Neuronal stem cell (in vitro differentiated cells): Measurements from ENCODE around the gene CCT6A.

Experiments
- DNase-seq: peaks from one replicate; pipeline ENCODE4 v3.0.0-alpha.2; 2013; ENCODE audit warnings: low spot score
- H2AFZ ChIP-seq: one replicate; pipeline ENCODE4 v1.6.1; 2013; ENCODE audit warnings: mild to moderate bottlenecking, low read length, inconsistent platforms
- H2AK5ac ChIP-seq: 2 replicates; pipeline ENCODE4 v1.6.1; 2013; ENCODE audit warnings: low read depth, mild to moderate bottlenecking, inconsistent platforms, low read length, moderate library complexity, mixed read lengths
- H2BK120ac ChIP-seq: 2 replicates; pipeline ENCODE4 v1.6.1; 2013; ENCODE audit warnings: low read depth, mild to moderate bottlenecking, inconsistent platforms, low read length, moderate library complexity, mixed read lengths
- H2BK12ac ChIP-seq: one replicate; pipeline ENCODE4 v1.6.1; 2013; ENCODE audit warnings: low read length, inconsistent platforms
- H2BK15ac ChIP-seq: 2 replicates; pipeline ENCODE4 v1.6.1; 2013; ENCODE audit warnings: mild to moderate bottlenecking, low read length, inconsistent platforms, mixed read lengths
- H2BK5ac ChIP-seq: one replicate; pipeline ENCODE4 v1.6.1; 2013; ENCODE audit warnings: inconsistent platforms, mild to moderate bottlenecking, low read length, moderate library complexity
- H3K14ac ChIP-seq: one replicate; pipeline ENCODE4 v1.6.1; 2013; ENCODE audit warnings: low read length, inconsistent platforms
- H3K18ac ChIP-seq: 2 replicates; pipeline ENCODE4 v1.6.1; 2013; ENCODE audit warnings: low read length, inconsistent platforms
- H3K23ac ChIP-seq: 2 replicates; pipeline ENCODE4 v1.6.1; 2013; ENCODE audit warnings: low read depth, mild to moderate bottlenecking, mixed read lengths, low read length, inconsistent platforms; ENCODE audit not compliant: poor library complexity
- H3K27ac ChIP-seq: replicated peaks from 3 replicates; pipeline ENCODE4 v1.5.1; 2013; ENCODE audit warnings: low read length, inconsistent platforms
- H3K27me3 ChIP-seq, 3 experiments: 2 replicates each; pipeline ENCODE4 v1.6.1; 2013; ENCODE audit warnings: low read length in 3 of 3, mild to moderate bottlenecking in 2 of 3, inconsistent platforms in 1 of 3, low read depth in 1 of 3, mixed read lengths in 1 of 3, moderate library complexity in 1 of 3; ENCODE audit not compliant: control insufficient read depth in 3 of 3, insufficient read depth in 3 of 3
- H3K36me3 ChIP-seq, 2 donors: replicated peaks in 1 of 2; 2 replicates each; pipeline ENCODE4 v1.6.1; 2013; ENCODE audit warnings: low read length in 2 of 2; ENCODE audit not compliant: control insufficient read depth in 2 of 2, insufficient read depth in 2 of 2
- H3K4ac ChIP-seq: 2 replicates; pipeline ENCODE4 v1.6.1; 2013; ENCODE audit warnings: inconsistent platforms, mild to moderate bottlenecking, low read length, moderate library complexity
- H3K4me1 ChIP-seq, 2 donors: 1 replicate in 1 of 2; 2 replicates in 1 of 2; pipeline ENCODE4 v1.6.1; 2013; ENCODE audit warnings: low read length in 2 of 2, low read depth in 1 of 2; ENCODE audit not compliant: control insufficient read depth in 2 of 2, insufficient read depth in 1 of 2
- H3K4me2 ChIP-seq: one replicate; pipeline ENCODE4 v1.6.1; 2013; ENCODE audit warnings: mild to moderate bottlenecking, low read length, inconsistent platforms; ENCODE audit not compliant: insufficient read depth, poor library complexity, severe bottlenecking
- H3K4me3 ChIP-seq, 2 donors: 2 replicates each; pipeline ENCODE4 v1.5.1; 2013; ENCODE audit warnings: low read length in 2 of 2, mild to moderate bottlenecking in 2 of 2, inconsistent platforms in 1 of 2, moderate library complexity in 1 of 2
- H3K79me1 ChIP-seq: one replicate; pipeline ENCODE4 v1.6.1; 2013; ENCODE audit warnings: low read depth, mild to moderate bottlenecking, inconsistent platforms, low read length, moderate library complexity
- H3K9ac ChIP-seq: one replicate; pipeline ENCODE4 v1.6.1; 2013; ENCODE audit warnings: mild to moderate bottlenecking, low read depth, low read length, inconsistent platforms; ENCODE audit not compliant: poor library complexity
- H3K9me3 ChIP-seq, 2 donors: replicated peaks in 1 of 2; 2 replicates each; pipeline versions ENCODE3 to v1.6.1; 2013; ENCODE audit warnings: low read length in 2 of 2, mild to moderate bottlenecking in 2 of 2, inconsistent platforms in 1 of 2, low read depth in 1 of 2, mixed read lengths in 1 of 2, moderate library complexity in 1 of 2; ENCODE audit not compliant: control insufficient read depth in 2 of 2, insufficient read depth in 1 of 2
- H4K8ac ChIP-seq: one replicate; pipeline ENCODE4 v1.6.1; 2013; ENCODE audit warnings: low read depth, mild to moderate bottlenecking, inconsistent platforms, low read length, moderate library complexity
- H4K91ac ChIP-seq: one replicate; pipeline ENCODE4 v1.6.1; 2013; ENCODE audit warnings: low read length, low read depth, mild to moderate bottlenecking, inconsistent platforms; ENCODE audit not compliant: poor library complexity
- WGBS, 2 donors: extraction: QIAGEN DNeasy Blood & Tissue Kit; methylation state at CpG; one replicate each; pipeline ENCODE4 v1.1.7; 2013; ENCODE audit warnings: missing lambda C conversion rate in 2 of 2, mixed read lengths in 1 of 2; ENCODE audit not compliant: insufficient read length in 2 of 2, insufficient replicate concordance in 1 of 2; ENCODE audit errors: extremely low coverage in 2 of 2; 5-methylcytosine and 5-hydroxymethylcytosine counted together

Gene CCT6A

GRCh38 chr7:56074371-56074791 lies 22.8 kb downstream of the CCT6A start:
- Histone ChIP-seq H3K79me1 (peaks cover 2% of the 10 kb centered on the region), H3K4me2 (no peak overlapping the region), H2AFZ (peak overlapping the region; percentile 75), H3K9ac (no peak overlapping the region), H4K91ac (no peak overlapping the region), H3K18ac (peak overlapping the region; percentile 55), H3K23ac (no peak overlapping the region), H3K14ac (no peak overlapping the region), H3K36me3 (peaks cover 23 to 51% of the 10 kb centered on the region in 2 donors), H3K9me3 (no peaks in the 10 kb centered on the region), H2BK12ac (no peak overlapping the region), H3K4ac (no peak overlapping the region), H2BK5ac (no peak overlapping the region), H4K8ac (no peak overlapping the region), H2BK120ac (no peak overlapping the region), H3K4me1 (no peaks in the 10 kb centered on the region), H2AK5ac (no peak overlapping the region), H3K27me3 (no peaks in the 10 kb centered on the region), H3K27ac (no peak overlapping the region), H3K4me3 (no peak overlapping the region), H2BK15ac (no peak overlapping the region)
- WGBS, 2 donors = no CpG with 5 or more reads among the region's 19 CpGs
- peak; percentile 82 for DNase-seq

- no peak overlapping the region for H4K91ac ChIP-seq
- H3K9ac ChIP-seq = no peak overlapping the region
- H3K4me2 ChIP-seq = no peak overlapping the region
Measured at GRCh38 chr7:56077681-56078080, 26.1 kb downstream of the CCT6A start.

GRCh38 chr7:56078196-56078595 lies 26.6 kb downstream of the CCT6A start:
- Histone ChIP-seq H4K8ac (no peak overlapping the region), H2BK15ac (no peak overlapping the region), H2BK5ac (no peak overlapping the region), H4K91ac (no peak overlapping the region), H3K23ac (no peak overlapping the region), H2AK5ac (no peak overlapping the region), H3K4me3 (no peak overlapping the region), H3K18ac (no peak overlapping the region), H2BK120ac (no peak overlapping the region), H3K14ac (no peak overlapping the region), H3K4me1 (no peaks in the 10 kb centered on the region), H3K4me2 (no peak overlapping the region), H2AFZ (no peak overlapping the region), H3K79me1 (peaks cover 2% of the 10 kb centered on the region), H3K36me3 (peaks cover 21 to 39% of the 10 kb centered on the region in 2 donors), H3K27ac (no peak overlapping the region), H3K4ac (no peak overlapping the region), H3K9me3 (no peaks in the 10 kb centered on the region), H3K9ac (no peak overlapping the region), H3K27me3 (no peaks in the 10 kb centered on the region), H2BK12ac (no peak overlapping the region)
- DNase-seq = no peak
- no CpG with 5 or more reads among the region's 16 CpGs for WGBS, 2 donors

More at GRCh38 chr7:56077681-56078080, 26.1 kb downstream of the CCT6A start:
- Histone ChIP-seq H3K4me3 (no peak overlapping the region), H3K9me3 (no peaks in the 10 kb centered on the region), H3K79me1 (peaks cover 2% of the 10 kb centered on the region), H2AFZ (no peak overlapping the region), H3K27me3 (no peaks in the 10 kb centered on the region), H3K27ac (no peak overlapping the region), H3K23ac (no peak overlapping the region), H2BK120ac (no peak overlapping the region), H2AK5ac (no peak overlapping the region), H2BK5ac (no peak overlapping the region), H3K18ac (no peak overlapping the region), H4K8ac (no peak overlapping the region), H3K4ac (no peak overlapping the region), H2BK15ac (no peak overlapping the region), H3K36me3 (peaks cover 24 to 44% of the 10 kb centered on the region in 2 donors), H2BK12ac (no peak overlapping the region), H3K4me1 (no peaks in the 10 kb centered on the region), H3K14ac (peak overlapping the region; percentile 21)
- no CpG with 5 or more reads among the region's 3 CpGs for WGBS, 2 donors
- DNase-seq = no peak

- Histone ChIP-seq H3K14ac (no peak overlapping the region), H4K91ac (no peak overlapping the region), H3K36me3 (peaks cover 24 to 36% of the 10 kb centered on the region in 2 donors), H2BK120ac (no peak overlapping the region), H2BK12ac (no peak overlapping the region), H3K4me2 (no peak overlapping the region), H3K18ac (no peak overlapping the region), H3K4me3 (no peak overlapping the region), H3K27ac (no peak overlapping the region), H3K27me3 (no peaks in the 10 kb centered on the region), H4K8ac (no peak overlapping the region), H2BK15ac (no peak overlapping the region), H3K79me1 (peaks cover 2% of the 10 kb centered on the region), H3K9ac (no peak overlapping the region), H2BK5ac (no peak overlapping the region), H2AFZ (no peak overlapping the region), H3K23ac (no peak overlapping the region), H3K9me3 (no peaks in the 10 kb centered on the region), H3K4ac (no peak overlapping the region), H2AK5ac (no peak overlapping the region), H3K4me1 (no peaks in the 10 kb centered on the region)
- DNase-seq = no peak
- WGBS, 2 donors = no CpG with 5 or more reads among the region's 12 CpGs
Measured at GRCh38 chr7:56079450-56080185, 28.1 kb downstream of the CCT6A start.
